DOHH2 (cell line): ENCODE results near the gene FTO.

ENCODE experiments used
- CTCF ChIP-seq: fragments of 200-600 bp; sonication (generic); IDR thresholded peaks from one replicate; pipeline ENCODE4 v1.5.1; 2014; ENCODE audit warnings: antibody characterized with exemption, mild to moderate bottlenecking, low read depth, low read length; ENCODE audit not compliant: poor library complexity, severe bottlenecking
- EZH2phosphoT487 ChIP-seq: fragments of 200-600 bp; sonication (generic); IDR thresholded peaks from 2 replicates; pipeline ENCODE4 v1.6.1; 2017; ENCODE audit warnings: borderline replicate concordance, mild to moderate bottlenecking, antibody characterized with exemption, low read length, moderate library complexity, mixed read lengths

GRCh38 chr16:53971616-53972015 lies 267.7 kb downstream of the FTO start:
- TF ChIP-seq CTCF, result no peak
- no peak for TF ChIP-seq EZH2phosphoT487
